PC-3 (cell line): ENCODE results near the gene TLE6.

Source experiments
- EZH2 ChIP-seq: fragments of 300-600 bp; sonication (generic); IDR thresholded peaks from one replicate; pipeline ENCODE4 v1.6.1; 2017; ENCODE audit warnings: antibody characterized with exemption, mild to moderate bottlenecking, low read length; ENCODE audit not compliant: unreplicated experiment
- TF ChIP-seq, protein P1 (sequence below): fragments of 300-600 bp; sonication (generic); conservative IDR thresholded peaks from 2 replicates; pipeline ENCODE4 v1.5.1; 2017; ENCODE audit warnings: antibody characterized with exemption, low read depth, mild to moderate bottlenecking, low read length

DNA sequence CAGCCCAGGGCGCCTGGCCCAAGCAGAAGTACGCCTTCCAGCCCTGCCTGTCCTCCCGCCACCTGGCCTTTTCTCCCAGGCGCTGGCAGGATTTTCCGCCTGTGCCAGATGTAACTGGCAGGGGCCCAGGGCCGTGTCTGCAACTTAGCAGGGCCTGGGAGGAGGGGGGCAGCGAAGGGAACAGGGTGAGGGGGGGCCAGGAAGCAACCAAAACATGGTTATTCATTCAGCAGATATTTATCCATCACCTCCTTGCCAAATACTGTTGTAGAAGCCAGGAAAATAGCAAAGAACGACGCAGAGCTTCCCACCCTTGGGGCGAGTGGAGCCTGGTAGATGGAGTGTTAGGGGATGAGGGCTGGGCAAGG lies 5.6 kb downstream of the TLE6 start:
- TF ChIP-seq, protein P1, sequence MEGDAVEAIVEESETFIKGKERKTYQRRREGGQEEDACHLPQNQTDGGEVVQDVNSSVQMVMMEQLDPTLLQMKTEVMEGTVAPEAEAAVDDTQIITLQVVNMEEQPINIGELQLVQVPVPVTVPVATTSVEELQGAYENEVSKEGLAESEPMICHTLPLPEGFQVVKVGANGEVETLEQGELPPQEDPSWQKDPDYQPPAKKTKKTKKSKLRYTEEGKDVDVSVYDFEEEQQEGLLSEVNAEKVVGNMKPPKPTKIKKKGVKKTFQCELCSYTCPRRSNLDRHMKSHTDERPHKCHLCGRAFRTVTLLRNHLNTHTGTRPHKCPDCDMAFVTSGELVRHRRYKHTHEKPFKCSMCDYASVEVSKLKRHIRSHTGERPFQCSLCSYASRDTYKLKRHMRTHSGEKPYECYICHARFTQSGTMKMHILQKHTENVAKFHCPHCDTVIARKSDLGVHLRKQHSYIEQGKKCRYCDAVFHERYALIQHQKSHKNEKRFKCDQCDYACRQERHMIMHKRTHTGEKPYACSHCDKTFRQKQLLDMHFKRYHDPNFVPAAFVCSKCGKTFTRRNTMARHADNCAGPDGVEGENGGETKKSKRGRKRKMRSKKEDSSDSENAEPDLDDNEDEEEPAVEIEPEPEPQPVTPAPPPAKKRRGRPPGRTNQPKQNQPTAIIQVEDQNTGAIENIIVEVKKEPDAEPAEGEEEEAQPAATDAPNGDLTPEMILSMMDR = no peak
- TF ChIP-seq EZH2 = no peak
